NCI-H748 (cell line): Measurements from ENCODE around the gene EYS.
"Not testable (repeated sequence)": the region's sequence is repeated elsewhere in the genome, so short reads cannot be mapped to it uniquely, and the experiment has no call there.

ENCODE experiments used
- DNase-seq: peaks from one replicate; lab custom pipeline; 2025; ENCODE audit not compliant: unreplicated experiment; lab: John Stamatoyannopoulos, UW

EYS gene

DNA sequence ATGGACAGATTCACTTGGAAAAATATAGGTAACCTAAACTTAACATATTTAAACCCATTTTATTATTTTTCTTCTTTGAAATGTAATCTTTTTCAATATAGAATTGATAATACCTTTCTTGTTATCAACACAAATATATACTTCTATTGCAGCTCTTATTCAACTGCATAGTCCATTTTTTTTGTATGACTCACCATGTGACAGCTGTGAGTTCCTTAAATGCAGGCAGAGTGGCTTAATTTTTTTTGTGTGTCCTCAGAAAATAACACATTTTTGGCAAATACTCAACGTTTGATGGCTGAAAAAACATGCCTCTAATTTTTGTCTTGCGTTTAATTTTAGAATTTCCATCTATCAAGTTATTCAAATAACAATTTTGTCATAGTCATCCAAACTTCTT, 1616.7 kb downstream of the EYS start:
- no peak for DNase-seq

DNA sequence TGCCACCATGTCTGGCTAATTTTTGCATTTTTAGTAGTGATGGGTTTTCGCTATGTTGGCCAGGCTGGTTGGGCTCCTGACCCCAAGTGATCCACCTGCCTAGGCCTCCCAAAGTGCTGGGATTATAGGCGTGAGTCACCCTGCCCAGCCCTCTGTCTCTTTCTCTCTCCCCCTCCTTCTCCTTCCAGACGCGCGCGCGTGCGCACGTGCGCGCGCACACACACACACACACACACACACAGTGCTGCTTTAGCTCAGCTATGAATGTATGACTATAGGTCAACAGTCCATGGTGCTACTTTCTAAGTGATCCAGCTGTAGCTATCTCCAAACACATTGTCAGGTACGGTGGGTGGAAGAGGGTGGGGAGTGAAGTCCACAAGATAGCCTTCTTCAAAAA, 1621.9 kb downstream of the EYS start:
- DNase-seq, result no peak

DNA sequence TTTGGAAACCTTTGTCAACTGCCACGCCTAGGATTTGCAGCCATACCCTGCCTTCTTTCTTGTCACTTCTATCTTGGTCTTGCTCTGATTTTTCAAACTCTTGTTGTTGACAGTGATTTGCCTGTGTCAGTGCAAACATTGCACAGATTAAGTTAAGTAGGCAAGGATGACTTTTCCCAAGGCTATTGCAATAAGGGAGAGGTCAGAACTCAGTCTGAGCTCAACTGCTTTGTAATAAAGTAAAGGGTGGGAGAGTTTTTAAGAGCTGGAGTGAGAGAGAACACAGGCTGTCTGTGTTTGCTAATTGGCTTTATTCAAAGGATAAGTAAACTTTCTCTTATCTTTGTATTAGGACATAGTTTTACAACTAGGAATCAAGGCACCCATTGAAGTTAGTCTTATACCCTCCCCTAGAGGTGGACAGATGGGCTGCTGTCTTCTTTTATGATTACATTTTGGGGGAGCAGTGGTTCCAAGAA, 1622.8 kb downstream of the EYS start:
- DNase-seq, result peak; percentile 17

DNA sequence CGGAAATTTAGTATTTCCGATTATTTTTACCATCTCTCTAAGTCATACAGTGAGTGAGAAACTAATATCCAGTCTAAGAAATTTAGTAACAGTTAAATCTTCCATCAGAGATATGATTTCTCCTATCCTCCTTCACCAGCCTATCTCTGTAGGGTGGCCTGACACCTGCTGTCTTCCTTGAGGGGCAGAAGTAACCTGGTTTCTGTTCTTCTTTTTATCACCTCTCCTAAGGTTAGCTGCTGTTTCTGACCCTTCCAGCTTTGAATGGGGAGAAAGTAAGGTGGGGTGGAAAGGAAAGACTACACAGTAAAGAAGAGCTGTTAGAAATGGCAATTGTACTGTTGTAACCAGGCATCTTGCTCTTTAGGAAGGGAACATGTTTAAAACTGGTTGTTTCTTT, 1623.8 kb downstream of the EYS start:
- DNase-seq, result no peak

DNA sequence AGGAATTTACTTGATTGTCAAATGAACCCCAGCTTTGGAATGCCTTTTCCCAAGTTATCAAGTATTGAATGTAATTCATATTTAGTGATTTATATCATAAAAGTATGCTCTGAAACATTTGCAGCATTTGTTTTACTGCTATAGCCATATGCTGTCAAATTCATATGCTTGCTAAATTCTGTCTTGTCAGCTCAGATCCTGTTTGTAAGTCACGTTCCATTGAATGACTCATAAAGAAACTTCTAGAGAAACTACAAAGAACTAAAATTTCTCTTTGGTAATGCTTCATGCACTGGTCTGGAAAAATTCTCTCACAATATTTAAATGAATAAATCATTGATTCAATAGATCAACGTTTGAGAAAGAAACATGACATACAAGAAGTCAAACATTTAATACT, 1625.6 kb downstream of the EYS start:
- no peak for DNase-seq

DNA sequence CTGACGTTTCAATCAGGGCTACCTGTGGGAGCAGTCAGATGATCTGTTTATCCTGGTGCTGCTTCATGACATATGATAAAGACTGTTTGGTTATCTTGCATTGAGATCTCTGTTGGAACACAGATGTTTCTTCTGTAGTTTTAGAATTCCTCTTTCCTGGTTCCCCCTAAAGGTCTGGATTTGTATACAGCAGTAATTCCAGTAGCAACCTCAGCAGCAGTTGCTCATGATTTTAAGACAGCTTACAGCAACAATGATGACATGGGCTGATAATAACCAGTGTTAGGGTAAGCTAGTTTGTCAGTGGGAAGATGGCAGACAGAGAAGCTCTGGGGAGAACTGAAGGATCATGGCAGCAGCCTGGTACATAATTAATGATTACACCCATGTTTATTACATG, 1632.0 kb downstream of the EYS start:
- no peak for DNase-seq

DNA sequence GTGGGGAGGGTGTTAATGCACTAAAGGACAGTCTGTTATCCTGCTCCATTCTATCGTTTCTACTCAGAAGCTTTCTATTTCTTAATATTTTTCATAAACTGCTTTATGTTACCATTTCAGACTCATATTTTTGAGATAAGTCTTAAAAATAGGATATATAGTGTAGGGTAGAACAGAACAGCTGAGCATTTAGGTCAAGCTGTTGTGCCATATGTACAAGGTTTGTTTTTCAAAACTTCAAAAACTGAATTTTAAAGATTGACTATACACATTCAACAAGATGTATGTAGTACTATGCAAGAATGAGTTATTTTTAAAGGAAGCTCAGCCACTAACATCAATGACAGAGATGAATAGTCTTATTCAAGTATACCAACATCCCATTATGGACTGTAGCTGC, 1634.3 kb downstream of the EYS start:
- DNase-seq, result no peak

DNA sequence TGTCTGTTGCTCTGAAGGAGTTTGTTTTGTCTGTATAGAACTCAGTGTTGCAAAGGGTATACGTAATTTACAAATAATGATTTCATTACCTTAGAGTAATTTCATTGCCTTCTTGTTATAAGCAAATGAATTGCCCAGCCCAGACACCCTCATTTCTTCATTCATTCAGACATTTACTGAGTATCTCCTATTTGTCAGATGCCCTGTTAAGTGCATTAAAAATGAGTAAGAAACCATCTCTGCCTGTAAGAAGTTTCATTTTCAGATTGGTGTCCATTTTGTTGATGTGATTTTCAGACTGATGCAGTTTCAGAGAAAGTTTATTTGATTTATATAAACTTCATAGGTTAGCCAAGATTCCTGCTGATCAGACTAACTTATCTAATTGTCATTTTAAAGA, 1642.1 kb downstream of the EYS start:
- no peak for DNase-seq

DNA sequence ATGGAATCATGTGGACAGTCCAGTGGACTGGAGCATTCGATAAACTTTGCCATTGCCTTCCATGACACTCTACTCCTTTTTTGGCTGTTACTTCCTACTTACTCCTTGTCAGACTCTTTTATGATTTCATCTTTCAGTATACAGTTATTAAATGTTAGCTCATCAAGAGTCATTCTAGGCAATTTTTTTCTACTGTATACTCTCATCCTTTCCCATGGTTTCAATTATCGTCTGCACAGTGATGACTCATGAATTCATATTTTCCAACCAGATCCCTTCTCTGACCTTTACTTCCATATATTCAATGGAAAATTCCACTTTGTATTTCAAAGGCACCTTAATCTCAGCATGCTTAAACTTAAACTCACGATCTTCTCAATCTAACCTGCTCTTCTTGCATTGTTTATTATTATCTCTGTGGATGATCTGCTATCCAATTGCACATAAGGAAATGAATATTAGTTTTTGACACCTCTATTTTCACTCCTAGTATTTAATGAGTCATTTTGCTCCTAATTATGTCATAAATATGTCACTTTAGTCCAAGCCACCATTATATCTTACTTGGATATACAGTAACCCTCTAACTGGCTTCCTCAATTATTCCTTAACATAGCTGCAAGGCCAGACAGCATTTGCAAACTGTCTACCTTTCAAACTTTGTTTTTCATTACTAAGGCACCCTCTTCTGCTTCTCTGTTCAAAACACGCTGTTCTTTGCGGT, 1643.9 kb downstream of the EYS start:
- no peak for DNase-seq

DNA sequence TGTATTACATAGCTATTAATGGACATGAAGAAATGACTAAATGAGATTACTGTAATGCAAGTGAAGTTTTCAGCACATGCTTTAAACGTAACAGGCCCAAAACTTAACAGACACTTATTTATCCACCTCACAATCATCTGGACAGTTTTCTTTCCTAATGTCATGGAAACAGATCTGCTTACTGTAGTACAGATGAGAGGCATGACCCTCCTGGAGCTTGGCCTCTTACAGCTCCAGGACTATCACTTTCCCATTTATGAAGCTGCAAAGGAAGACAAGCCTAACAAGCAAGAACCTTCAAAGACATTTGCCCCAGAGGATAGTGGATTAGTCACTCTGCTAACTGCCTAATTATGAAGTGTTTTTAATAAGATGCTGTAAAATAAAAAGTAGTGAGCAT, 1652.2 kb downstream of the EYS start:
- no peak for DNase-seq

DNA sequence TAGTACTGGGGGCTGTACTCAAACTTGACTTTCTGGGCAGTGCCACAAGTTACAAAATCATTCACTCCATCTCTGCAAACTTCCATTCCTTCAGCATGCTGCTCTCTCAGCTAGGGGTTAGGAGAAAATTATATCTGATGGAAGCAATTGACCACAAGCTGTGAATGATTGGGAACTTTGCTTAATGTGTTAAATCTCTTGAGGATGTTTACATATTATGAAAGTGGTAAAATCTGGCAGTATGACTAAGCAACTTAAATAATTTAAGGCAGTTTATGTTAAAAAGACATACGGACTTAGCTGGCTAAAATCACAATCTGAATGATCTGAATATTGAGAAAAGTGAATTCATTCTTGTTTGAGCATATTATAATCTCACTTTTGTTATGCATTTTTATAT, 1656.4 kb downstream of the EYS start:
- DNase-seq, result no peak

DNA sequence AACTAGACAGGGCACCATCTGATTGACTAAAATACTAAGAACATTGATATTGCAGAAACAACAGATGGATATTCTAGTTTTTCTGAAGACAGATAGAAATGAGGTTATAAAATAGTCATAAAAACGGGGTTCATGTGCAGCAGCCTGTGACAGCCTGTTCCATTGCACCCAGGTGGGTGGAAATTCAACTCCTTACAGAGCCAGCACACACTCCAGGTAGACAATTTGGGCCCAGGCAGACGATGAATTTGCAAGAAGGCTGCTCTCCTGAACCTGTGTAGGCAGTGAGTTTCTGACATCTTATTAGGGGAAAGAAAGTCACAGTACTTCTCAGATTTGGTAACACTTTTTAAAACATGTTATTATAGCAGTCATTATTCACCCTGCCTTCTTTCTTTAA, 1657.3 kb downstream of the EYS start:
- no peak for DNase-seq

DNA sequence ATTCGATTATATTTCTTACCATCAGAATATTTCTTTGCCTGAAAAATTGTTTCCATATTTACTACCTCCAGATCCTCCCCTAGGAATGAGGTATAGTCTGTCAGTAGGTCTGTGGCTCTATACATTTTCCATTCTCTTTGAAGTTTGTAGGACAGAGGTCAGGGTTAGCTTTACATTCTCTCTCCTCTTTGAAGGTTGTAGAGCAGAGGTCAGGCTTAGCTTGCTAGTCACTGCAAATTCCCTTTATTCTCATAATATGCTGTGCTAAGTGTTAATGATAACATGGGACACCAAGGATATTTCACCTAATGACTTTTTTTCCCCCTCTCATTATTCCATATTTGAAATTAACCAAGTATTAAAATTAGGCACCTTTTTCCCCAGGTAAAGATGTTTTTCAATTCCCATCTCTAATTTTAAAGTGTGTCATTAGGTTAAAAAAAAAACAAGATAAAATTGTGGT, 1660.2 kb downstream of the EYS start:
- no peak for DNase-seq

DNA sequence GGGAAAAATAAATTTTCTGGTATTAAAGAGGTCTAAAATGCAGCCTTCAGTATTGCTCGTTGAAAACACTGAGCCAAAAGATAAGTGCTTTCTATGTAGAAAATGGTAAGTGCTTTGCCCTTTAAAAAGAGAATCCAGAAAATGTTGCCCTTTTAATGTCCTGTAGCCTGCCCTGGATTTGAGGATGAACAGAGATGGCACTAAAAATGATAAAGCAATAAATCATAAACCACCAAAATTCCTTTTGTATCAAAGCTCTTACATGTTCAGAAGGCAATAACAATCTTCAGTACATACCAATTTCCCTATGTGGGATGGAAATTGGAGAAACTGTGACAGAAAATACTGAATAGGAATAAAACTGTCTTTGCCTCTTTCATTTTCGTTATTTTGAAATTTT, 1665.7 kb downstream of the EYS start:
- DNase-seq, result no peak

DNA sequence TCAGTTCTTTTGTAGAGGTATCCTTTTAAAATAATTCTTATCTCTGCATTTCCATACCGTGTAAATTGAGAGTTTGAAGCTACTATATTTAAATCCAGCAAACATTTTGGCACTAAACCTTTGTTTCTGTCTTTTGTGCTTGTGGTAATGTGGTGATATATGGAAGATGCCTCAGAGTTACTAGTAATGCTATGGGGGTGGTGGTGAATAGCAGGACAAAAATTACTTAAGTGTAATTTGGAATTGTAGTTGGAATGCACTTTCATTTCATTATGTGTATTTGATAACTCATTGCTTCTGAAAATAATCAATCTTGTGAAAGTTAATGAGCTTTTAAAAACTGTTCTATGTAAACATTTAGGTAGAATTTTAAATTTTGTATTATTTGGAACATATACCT, 1666.9 kb downstream of the EYS start:
- no peak for DNase-seq

DNA sequence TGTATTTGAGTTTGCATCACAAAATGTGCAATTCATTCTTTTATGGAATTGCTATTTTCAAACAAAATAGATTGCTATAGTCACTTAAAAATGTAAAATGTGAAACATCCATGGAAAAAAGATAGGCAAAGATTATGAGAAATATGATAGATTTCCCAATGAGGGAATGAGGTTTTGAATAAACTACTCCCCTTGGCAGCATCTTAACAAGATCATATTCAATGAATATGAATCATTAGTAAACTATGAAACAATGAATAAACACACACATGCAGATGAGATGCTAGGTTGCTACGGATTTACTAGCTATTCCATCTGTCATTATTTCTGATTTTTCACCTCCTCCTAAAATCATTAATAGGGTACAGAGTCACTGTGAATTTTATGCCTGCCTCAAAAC, 1669.6 kb downstream of the EYS start:
- no peak for DNase-seq

DNA sequence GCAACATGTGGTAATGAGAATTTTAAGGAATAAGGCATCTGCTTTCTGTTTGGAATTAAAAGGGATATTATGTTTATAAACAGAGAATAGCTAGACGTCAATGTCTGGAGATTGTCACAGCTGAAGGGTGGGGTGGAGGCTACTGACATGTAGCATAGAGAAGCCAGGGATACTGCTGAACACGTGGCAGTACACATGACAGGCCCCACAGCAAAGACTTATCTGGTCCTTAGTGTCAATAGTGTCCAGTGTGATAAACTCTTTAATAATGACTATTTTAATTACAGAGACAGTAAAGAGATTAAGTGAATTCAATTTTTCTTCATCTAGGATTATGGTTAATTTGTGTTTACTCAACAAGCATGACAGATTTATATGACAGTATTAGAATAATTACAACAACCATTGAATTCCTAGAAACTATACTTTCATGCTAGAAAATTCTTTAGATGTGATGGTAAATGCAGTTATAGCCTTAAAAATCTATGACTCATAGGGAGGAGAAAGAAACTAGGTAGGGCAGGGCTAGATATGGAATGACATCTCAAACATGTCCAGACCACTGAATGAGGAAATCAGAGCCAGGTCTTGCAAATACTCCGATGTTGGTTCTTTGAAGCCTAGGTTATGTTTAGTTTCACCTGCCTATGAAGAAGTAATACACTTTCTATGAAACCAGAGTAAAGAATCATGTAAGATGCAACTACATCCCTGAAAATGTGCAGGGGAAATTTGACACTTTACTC, 1671.9 kb downstream of the EYS start:
- no peak for DNase-seq

DNA sequence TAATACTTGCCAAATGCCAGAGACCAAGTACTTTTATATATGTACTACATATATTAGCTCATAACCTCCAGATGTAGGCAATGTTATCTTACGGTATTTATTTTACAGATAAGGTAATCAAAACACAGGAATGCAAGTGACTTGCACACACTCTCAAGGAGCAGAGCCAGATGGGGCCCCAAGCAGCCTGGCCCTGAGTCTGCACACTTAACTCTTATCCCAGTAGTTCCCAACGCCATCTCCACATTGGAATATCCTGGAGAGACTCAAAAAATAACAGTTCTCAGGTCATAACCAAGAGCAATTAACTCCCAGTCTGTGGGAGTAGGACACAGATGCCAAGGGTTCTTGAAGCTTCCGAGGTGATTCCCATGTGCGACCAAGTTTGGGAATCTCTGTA, 1672.7 kb downstream of the EYS start:
- no peak for DNase-seq

DNA sequence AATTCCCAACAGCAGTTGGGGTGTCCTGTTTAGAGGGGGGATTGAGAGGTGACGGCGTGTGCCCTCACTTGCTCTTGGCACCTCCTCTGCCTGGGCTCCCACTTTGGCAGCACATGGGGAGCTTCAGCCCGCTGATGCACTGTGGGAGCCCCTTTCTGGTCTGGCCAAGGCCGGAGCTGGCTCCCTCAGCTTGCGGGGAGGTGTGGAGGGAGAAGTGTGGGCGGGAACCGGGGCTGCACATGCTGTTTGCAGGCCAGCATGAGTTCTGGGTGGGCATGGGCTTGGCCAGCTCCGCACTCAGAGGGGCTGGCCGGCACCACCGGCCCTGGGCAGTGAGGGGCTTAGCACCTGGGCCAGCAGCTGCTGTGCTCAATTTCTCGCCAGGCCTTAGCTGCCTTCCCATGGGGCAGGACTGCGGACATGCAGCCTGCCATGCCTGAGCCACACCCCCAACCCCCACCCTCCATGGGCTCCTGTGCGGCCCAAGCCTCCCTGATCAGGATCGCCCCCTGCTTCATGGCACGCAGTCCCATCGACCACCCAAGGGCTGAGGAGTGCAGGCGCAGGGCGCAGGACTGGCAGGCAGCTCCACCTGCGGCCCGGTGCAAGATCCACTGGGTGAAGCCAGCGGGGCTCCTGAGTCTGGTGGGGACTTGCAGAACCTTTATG, 1675.9 kb downstream of the EYS start:
- not testable (repeated sequence) for DNase-seq

DNA sequence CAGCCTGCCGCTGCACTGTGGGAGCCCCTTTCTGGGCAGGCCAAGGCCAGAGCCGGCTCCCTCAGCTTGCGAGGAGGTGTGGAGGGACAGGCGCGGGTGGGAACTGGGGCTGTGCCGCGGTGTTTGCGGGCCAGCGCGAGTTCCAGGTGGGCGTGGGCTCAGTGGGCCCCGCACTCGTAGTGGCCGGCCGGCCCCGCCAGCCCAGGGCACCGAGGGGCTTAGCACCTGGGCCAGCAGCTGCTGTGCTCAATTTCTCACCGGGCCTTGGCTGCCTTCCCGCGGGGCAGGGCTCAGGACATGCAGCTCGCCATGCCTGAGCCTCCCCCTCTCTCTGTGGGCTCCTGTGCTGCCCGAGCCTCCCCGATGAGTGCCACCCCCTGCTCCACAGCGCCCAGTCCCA, 1683.3 kb downstream of the EYS start:
- no peak for DNase-seq

DNA sequence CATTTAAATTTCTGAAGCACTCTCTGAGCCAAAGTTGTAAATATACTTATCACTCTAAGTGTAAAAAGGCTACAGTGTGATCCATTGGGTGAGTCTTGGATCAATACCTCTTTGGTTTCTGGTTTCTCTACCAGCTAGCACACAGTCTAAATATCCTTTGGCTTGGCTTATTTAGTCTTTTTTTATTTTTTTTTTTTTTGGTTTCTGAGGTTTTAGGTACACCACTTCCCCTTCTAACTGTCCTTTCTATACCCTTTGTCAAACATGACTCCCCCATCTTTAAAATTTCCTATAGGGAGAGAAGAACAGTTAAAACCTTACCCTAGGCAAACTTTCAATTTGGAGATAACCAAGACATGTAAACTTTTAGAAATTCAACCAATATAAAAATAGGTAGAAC, 1692.4 kb downstream of the EYS start:
- DNase-seq, result no peak

DNA sequence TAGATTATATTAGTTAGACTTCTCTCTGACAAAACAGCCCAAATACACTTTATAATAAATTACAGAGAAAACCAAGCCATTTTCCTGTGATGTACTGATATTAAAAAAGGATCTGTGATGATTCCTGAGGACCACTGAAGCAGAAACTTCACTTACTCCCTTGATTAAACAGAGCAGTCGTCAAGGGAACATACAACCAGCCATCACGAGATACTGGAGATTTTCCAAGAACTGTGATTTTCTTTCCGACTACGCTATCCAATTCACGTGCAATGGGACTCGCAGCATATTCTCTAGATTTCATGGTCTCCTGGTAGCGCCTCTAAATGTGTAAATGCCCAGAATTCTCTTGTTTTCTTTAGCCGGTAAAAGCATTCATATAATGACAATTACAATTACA, 1694.0 kb downstream of the EYS start:
- peak; percentile 66 for DNase-seq
